ENCODE data around the gene BACE2.

GRCh38 chr21:41255190-41255589 lies 87.2 kb downstream of the BACE2 start:
- TF ChIP-seq CTCF (IDR thresholded peaks at IDR 0.05), result no peak
- TF ChIP-seq POLR2A (IDR thresholded peaks at IDR 0.05; ENCODE audit: low read length), result no peak
- TF ChIP-seq PBX3 (IDR thresholded peaks at IDR 0.05), result no peak
- no peak for TF ChIP-seq CHD4 (IDR thresholded peaks at IDR 0.05; ENCODE audit: borderline replicate concordance)
- no peak for TF ChIP-seq ESRRA (IDR thresholded peaks at IDR 0.05; ENCODE audit: borderline replicate concordance, low read length)
- no peak for TF ChIP-seq MAX (IDR thresholded peaks at IDR 0.05)
- TF ChIP-seq CBX2 (IDR thresholded peaks at IDR 0.05; ENCODE audit: borderline replicate concordance, low read depth), result no peak
- no peak for TF ChIP-seq MAFK (IDR thresholded peaks at IDR 0.05; ENCODE audit: partially characterized antibody)
- TF ChIP-seq REST (IDR thresholded peaks at IDR 0.05), result no peak
- TF ChIP-seq EP300 (IDR thresholded peaks at IDR 0.05), result no peak
